ENCODE measurements around the gene SUSD4.

SUSD4 gene

DNA sequence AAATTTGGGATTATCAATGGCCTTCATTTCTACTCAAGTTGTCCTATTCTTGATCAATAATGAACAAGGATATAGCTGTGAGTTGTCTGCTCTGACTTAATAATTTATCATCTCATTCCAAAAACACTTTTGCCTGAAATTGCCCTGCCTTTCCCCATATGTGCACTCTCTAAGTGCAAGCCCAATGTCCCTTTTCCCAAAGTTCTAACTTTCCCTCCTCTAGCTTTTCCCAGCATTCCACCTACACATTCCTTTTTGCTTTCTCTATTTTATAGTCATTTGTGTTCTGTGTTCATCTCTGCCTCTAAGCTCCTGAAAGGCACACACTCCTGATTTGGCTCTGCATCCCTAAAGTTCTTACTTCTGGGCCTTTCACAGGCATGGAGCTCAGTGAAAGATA is 34.7 kb downstream of the SUSD4 start:
- DNase-seq = no peak

DNA sequence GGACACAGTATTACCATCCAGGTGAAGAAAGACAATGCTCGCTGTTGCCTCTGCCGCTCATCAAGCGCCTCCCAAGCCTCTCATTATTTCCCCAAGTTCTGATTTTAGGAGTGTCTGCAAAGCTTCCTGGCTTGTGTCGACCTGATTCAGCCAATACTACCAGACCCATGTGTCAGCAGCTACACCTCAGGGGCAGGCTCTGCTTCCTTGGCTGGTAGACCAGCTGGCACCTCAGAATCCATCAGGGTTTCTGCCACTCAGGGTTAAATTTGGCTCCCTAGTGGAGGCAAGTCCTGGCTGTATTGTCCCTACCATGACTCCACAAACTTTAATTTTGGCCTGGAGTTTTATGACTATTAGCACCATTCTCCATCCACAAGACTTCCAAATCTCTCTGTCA is 35.4 kb downstream of the SUSD4 start:
- no peak for DNase-seq

DNA sequence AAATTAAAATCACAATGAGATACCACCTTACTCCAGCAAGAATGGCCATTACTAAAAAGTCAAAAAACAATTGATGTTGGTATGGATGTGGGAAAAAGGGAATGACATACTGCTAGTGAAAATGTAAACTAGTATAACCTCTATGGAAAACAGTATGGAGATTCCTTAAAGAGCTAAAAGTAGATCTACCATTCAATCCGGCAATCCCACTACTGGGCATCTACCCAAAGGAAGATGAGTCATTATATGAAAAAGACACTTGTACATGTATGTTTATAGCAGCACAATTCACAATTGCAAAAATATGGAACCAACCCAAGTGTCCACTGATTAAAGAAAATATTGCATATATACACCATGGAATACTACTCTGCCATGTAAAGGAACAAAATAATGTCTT is 37.2 kb downstream of the SUSD4 start:
- no peak for DNase-seq

DNA sequence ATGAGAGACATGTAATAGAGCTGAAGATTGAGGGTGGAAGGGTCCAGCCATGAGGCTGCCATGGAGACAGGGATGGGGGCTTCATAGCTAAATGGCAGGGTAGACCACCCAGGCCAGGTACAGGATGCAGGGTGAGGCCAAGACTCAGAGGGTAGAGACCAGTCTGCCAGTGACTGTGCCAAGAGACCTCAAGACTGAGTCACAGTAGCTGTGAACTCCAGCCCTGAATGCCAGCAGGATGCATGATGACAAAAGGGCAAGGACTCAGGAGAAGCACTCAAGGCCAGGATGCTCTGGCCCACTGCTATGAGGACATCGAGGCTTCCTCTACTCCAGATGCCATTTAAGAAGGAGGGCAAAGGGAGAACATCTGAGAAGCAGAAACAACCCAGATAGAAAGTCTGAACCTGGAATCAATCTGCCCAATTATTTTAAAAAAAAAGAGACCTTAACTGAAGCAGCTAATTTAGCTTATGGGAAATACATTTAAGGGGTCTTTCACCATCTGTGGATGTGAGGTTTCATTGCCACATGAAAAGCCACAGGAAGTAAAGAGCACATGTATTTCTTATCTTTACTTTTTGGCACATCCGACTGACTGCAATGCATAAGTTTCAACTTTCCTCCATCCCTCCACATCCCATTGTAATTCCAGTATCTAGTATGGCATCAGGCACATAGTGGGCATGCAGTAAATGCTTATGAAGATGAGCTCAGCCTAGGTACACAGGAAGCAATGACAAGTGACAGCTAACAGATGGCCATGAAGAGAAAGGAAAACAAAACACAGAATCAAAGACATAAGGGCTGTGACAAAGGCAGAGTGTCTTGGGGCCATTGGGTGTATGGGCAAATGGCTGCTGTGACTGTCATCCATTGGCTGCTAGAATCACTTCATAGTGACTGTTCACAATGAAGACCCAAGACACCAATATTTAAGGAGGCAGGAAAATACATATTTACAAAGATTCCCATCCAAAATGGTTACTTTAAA is 40.2 kb downstream of the SUSD4 start:
- DNase-seq = no peak

DNA sequence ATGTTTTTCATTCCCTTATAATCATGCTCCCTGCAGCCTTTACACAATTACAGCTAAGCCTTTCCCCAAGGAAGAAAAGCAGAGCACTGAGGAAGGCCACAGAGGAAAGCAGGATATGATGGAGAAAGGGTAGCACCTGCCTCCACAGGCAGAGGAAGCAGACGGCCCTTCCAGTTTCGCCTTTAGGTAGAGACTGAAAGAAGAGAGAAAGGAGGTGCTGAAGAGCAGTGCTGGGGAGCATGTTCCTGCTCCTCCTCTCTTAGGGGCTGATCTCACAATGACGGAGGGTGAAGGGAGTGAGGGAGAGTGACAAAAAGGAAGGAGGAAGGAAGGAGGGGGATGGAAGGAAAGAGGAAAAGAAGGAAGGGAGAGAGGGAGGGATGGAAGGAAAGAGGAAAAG is 41.1 kb downstream of the SUSD4 start:
- no peak for DNase-seq

DNA sequence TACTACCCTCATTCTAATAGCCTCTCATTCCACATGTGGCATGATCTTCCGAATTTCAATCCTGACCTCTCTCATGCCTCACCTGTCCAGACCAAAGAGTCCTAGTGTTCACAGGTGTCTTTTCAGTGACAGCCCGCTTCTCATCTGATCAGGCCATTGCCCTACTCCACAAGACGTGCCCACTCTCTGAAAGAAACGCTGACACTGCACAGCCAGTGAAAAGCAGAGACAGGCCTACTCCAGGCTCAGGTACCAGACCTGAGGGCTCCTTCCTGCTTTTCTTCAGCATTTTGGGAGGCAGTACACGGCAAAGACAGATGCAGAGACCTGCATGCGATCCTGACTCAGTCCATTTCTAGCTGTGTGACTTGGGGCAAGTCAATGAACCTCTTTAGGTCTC is 43.0 kb downstream of the SUSD4 start:
- no peak for DNase-seq

DNA sequence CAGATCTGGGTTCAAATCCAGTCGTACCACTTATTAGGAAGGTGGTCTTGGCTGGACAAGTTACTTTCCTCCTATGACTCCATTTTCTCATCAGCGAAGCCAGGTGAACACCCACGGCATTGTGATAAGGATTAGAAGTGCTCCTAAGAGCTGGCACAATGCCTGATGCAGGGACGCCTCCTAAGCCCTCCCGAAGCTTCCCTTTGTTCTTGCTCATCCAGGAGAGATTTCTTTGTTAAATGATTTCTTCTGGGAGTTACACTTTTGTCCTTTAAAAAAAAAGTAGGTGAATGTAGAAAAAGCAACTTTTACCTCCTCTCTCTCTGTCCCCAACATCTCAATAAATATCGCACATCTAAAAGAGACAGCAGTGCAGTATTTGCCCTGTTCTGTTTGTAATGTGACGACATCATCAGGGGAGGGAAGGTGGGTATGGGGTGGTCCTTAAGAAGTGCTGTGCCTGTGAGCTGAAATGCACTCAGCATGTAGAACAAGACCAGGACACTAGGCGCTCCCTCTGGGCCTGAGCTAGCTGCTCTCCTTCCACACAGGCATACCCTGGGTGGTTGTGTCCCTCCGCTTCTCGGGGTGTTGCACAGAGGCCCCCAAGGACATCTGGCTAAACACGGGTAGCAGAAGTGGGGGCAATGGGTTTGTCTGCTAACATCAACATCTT is 43.9 kb downstream of the SUSD4 start:
- no peak for DNase-seq

DNA sequence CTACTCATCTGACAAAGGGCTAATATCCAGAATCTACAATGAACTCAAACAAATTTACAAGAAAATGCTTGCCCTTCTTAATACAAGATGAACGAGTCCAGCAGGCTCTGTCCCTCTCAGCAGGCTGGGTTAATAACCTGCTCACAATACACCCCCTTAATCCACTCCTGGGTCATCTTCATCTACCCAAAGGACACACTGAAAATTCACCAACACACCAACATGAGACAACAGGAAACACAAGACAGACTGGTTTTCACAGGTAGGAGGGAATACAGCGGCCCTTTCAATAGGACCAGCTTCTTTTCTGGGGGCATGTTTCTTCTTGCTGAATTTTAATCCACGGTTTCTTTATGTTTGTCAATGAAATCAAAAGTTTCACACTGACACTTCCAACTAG is 44.6 kb downstream of the SUSD4 start:
- DNase-seq = no peak

DNA sequence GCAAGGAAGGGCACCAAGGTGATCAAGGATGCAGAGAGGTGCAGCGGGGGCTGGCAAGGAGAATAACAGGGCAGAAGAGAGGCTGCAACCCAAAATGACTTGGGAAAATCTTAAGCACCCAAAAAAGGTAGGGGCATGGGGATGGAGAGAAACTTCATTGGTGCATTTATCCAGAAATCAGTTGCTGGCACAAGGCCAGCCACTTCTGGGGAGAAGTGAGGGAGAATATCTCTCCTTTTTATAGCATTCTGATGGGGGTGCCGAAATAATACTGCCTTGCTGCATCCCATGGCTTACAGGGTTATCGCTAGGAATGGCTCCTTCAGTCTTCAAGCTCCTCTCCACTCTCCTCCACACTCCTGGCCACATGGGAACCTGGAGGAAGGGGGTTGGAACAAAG is 47.9 kb downstream of the SUSD4 start:
- DNase-seq = no peak

DNA sequence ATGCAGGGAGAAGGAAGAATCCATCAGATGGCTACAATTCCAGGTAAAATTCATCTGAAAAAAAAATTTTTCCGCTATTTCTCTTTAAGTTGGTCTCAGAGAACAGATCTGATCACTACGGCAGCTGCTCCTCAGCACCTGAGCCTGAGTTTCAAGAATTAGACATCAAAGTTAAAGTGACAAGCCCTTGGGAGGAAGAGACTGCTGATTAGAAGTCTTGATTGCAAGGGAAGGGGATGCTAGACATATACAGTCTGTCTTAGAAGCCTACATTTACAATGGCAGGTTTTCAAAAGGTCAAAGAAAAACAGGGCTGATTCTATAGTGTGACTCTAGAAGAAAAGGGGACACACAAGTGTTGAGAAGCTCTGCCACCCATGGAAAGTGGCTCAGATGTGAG is 48.3 kb downstream of the SUSD4 start:
- no peak for DNase-seq

DNA sequence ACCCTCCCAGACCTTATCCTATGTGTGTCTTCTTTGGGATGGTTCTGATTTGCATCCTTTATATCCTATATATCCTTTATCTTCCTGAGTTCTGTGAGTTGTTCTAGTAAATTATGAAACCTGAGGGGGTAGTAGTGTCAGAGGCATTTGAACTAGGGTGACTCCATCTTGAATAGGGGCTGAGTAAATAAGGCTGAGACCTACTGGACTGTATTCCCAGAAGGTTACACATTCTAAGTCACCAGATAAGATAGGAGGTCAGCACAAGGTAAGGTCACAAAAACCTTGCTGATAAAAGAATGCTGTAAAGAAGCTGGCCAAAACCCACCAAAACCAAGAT is 50.6 kb downstream of the SUSD4 start:
- DNase-seq = no peak

DNA sequence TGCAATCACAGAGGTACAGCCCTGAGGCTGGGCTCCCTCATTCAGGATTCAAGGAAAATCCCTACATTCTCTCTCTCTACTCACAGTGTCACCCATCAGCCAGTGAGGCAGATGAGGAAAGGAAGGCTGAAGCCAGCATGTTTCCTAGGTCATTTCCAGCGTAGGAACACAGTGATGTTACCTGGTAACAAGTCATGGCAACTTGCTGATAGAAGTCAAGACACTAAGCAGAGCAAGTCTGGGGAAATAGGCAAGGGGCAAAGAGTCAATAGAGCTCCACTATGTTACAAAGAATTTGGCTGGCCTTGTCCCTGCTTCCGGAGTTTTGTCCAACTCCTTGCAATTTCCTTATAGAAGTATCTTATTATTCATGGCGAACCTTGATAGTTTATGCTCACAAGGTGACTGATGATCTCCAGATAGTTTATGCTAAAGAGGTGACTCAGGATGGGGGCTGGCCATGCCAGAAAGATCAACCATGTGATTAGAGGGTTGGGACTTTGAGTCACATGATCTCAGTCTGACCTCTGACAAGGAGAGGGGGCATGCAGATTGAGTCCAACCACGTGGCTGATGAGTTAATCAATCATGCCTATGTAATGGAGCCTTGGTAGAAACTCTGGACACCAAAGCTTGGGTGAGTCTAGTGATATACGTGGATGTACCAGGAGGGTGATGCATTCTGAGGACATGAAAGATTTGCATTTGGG is 51.1 kb downstream of the SUSD4 start:
- no peak for DNase-seq

DNA sequence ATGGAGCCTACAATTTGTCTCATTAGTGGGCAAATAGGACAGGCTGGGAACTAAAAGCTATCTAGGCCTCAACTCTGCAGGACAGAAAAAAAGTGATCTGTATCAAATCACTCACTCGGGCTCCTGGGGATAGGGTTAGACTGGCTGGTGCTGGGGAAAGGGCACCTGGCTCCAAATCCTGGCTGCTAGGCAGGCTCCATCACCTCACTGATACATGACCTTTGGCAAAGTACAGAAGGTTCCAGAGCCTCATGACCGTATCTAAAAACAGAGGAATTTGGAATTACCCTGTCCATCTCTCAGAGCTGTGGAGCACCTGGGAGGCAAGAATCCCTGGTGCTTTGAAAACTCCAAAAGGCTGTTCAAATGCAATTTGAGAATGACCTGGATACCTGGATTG is 51.7 kb downstream of the SUSD4 start:
- no peak for DNase-seq

DNA sequence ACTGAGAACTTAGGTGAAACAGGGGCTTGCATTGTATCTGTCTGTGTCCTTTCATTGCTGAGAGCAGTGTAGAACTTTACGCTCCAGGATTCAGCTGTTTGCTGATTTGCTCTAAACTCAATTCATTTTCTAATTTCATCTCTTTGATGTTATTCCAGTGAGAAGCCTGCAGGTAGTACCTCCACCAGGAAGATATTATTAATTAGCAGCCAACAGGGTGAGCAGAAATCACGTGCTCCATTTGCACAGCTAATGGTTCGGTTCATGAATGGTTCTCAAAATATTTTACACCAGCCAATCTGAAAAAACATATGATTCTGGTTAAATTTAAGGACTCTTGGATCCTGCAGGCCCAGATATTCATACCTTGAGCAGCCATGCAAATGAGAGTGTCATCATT is 52.1 kb downstream of the SUSD4 start:
- no peak for DNase-seq

DNA sequence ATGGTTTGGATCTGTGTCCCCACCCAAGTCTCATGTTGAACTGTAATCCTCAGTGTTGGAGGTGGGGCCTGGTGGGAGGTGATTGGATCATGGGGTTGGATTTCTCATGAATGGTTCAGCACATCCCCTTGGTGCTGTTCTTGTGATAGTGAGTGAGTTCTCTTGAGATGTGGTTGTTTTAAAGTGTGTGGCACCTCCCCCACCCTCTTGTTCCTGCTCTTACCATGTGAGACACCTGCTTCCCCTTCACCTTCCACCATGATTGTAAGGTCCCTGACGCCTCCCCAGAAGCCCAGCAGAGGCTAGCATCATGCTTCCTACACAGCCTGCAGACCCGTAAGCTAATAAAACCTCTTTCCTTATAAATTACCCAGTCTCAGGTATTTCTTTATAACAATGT is 55.8 kb downstream of the SUSD4 start:
- no peak for DNase-seq

DNA sequence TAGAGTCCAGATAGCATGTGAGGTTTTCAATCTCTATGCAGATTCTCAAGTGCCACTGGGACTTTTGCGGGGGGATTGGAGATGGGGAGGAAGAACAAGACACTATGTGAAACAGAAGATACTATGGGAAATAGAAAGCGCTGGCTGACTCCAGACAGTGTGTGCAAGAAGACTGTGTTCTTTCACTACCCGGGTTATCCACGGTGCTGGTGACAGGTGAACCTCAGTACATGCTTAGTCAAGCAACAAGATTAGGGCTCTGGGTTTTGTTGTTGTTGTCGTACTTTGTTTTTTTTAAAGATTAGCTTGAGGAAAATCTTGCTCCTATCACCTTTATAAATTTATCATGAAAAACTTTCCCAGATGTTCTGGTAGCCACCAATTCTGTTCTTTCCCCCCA is 56.4 kb downstream of the SUSD4 start:
- DNase-seq = no peak

DNA sequence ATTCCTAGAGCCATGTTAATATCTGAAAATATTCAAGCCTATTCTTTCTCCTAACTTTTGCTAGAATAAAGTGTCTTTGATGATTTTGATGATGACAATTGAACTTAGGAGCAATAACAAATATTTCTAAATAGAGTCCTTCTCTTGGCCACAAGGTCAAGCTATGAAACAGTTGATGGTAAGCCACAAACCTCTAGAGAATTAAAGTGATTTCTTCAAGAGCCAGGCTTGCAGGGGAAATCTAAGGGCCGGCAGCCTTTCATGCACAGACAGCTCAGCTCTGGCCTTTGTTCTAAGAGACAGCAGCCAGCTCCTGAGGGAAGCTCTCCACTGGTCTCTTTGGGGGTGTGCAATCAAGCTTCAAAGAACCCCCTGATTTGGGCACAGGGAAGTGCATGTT is 59.0 kb downstream of the SUSD4 start:
- DNase-seq = no peak

DNA sequence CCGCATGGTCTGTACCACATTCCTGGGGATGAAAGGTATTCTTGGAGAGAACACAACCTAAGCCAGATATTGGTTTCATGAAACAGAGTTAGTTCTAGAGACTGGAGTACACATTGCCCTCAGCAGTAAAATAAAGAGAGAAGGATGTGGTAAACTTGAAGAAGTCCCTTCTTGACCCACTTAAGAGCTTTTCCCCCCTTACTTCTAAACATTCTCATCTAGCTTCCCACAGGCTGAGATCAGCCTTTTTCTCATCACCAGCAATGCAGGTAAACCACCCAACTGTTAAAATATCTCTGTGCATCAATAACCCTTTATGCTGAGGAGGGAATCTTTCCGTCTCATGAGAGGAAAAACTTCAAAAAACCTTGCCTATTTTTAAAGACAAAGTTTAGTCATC is 62.6 kb downstream of the SUSD4 start:
- peak in 1 of 5 experiments; percentile 32 for DNase-seq

DNA sequence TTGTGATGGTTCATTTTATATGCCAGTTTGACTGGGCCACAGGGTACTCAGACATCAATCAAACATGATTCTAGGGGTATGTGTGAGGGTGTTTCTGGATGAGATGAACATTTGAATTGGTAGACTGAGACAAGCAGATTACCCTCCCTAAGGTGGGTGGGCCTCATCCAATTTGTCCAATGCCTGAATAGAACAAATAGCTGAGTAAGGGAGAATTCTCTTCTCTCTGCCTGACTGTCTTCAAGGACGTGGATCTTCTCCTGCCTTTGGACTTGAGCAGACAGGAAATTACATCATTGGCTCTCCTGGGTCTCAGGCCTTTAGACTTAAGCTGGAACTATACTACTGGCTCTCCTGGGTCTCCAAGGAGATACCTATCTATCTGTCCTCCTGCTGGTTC is 64.4 kb downstream of the SUSD4 start:
- DNase-seq = no peak

DNA sequence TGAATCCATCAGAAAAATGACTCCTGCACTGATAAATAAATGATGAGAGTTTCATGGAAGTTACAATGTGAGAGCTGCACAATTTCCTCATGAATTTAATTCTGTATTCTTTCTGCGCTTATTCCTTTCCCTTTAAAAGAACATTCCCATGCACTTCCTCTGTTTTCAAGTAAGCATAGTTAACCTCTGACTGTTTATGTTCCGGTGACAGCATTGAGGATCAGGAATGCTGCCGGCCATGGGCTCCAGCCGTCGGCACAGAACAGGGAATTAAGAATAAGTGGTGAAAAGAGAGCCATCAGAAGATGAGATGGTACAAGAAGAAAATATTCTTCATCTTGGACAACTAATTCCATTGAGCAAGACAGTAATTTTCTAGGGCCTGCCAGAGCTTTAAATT is 65.3 kb downstream of the SUSD4 start:
- DNase-seq = no peak

DNA sequence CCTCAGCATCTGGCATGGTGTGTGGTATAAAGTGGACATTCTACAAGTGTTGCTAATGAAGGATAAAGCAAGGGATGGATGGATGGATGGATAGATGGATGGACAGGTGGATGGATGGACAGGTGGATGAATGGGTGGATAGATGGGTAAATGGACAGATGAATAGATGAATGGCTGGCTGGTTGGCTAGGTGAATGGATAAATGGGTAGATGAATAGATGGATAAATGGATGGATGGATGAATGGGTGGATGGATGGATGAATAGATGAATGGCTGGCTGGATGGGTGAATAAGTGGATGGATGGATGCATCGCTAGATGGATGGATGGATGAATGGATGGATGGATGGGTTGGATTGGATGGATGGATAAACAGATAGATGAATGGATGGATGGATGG is 66.2 kb downstream of the SUSD4 start:
- no peak for DNase-seq

DNA sequence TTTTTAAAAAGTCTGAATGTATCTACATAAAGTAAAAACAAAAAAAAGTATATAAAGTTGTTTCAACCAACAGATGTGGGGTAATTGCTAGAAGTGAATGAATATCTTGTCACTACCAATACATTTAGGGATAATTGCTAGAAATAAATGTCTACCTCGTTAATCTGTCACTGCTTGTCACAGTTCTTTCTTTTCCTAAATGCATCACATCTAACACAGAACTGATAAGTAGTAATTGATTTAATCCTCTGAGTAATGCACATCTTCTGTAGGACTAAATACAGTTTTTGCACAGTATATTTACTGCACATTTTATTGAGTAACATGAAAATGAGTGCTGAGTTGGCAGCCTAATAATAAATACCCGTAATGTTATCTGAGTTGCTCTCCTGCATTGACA is 72.2 kb downstream of the SUSD4 start:
- DNase-seq = no peak

DNA sequence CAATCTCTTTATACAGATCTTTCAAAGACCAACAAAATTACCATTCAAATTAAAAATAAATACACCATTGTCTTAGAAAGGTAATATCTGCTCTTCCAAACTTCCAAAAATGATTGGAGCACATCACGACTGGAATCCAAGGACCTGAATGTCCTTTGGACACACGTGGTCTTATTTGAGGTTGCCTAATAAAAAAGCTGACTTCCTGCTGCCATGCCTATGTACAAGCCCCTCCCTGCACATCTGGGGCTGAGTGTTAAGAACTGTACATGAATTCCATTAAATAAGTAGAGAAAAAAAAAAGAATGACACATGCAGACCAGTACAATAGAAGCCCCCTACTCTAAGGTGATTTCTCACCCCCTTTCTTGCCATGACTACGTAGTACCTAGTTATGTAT is 73.6 kb downstream of the SUSD4 start:
- DNase-seq = no peak

DNA sequence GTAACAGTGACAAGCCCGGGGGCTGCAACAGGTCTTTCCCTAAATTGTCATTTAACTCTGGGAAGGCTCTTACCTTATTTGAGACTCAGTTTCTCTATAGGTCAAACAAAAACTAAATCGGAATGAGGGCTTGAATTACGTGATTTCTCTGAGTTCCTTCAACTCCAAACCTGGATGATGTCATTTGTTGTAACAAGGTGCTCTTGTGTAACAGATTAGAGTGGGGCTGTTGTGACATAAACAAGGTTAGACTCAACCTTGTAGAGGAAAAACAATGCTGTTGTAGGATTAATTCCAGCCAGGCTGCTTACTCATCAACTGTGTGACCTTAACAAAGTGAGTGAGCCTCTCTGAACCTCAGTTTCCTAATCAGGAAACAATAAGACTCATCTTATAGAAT is 74.4 kb downstream of the SUSD4 start:
- no peak for DNase-seq

Data from T-helper 2 cell (primary cell).